Neural progenitor cell (in vitro differentiated cells): ENCODE measurements around the gene TREX2.

ENCODE experiments used
- CTCF ChIP-seq: fragments of 200-600 bp; sonication (generic); IDR thresholded peaks from 2 replicates; pipeline ENCODE4 v1.5.1; 2017; ENCODE audit warnings: antibody characterized with exemption, mild to moderate bottlenecking
- EZH2 ChIP-seq: fragments of 200-600 bp; sonication (generic); IDR thresholded peaks from 2 replicates; pipeline ENCODE4 v1.6.1; 2017; ENCODE audit warnings: antibody characterized with exemption, mild to moderate bottlenecking, moderate library complexity

- no peak for TF ChIP-seq CTCF
- TF ChIP-seq EZH2 = no peak
These were observed 35.2 kb upstream of the TREX2 start for GRCh38 chrX:153481043-153481442.
